WTC11 (cell line): ENCODE results near the gene FAM136A. TPM values are rescaled to one million over a fixed set of nuclear protein-coding genes. Genes with fewer than 3 reads are reported as not detected.

Experiments
- ATAC-seq: fragments of 200-7000 bp; cut with Tn5 transposase; 2 replicates; pipeline ENCODE4 v1.10.0; 2021; ENCODE audit warnings: mild to moderate bottlenecking, moderate library complexity
- CTCF ChIA-PET: fragments of 300-600 bp; sonication (Branson Sonifier 250); formaldehyde crosslinking; loops from one replicate; lab custom pipeline; 2021; ENCODE audit warnings: antibody characterized with exemption; lab: Charles Lee
- POLR2A ChIA-PET: fragments of 350-600 bp; sonication (Branson Sonifier 250); formaldehyde crosslinking; loops from one replicate; lab custom pipeline; 2021; ENCODE audit warnings: antibody characterized with exemption; lab: Charles Lee
- DNase-seq: peaks from one replicate; pipeline ENCODE4 v3.0.0; 2021; ENCODE audit warnings: low spot score
- H3K27ac Mint-ChIP-seq: 2 replicates; pipeline ENCODE4 v1.8.0; 2021; ENCODE audit warnings: mixed read lengths
- H3K27me3 Mint-ChIP-seq: 2 replicates; pipeline ENCODE4 v1.8.0; 2021; ENCODE audit warnings: low read depth, mild to moderate bottlenecking, moderate library complexity, mixed read lengths
- H3K36me3 Mint-ChIP-seq: 2 replicates; pipeline ENCODE4 v1.8.0; 2021; ENCODE audit warnings: mixed read lengths
- H3K4me1 Mint-ChIP-seq: 2 replicates; pipeline ENCODE4 v1.8.0; 2022; ENCODE audit warnings: mixed read lengths
- H3K4me3 Mint-ChIP-seq: 2 replicates; pipeline ENCODE4 v1.8.0; 2021; ENCODE audit warnings: mild to moderate bottlenecking, moderate library complexity, mixed read lengths
- H3K9me3 Mint-ChIP-seq: 2 replicates; pipeline ENCODE4 v1.8.0; 2021; ENCODE audit warnings: mixed read lengths
- AFF4 ChIP-seq: sonication (generic); formaldehyde crosslinking; IDR thresholded peaks from 2 replicates; pipeline ENCODE4 v1.8.1; 2023; ENCODE audit warnings: mild to moderate bottlenecking, missing genetic modification reagents, borderline replicate concordance
- ARID4B ChIP-seq: sonication (generic); formaldehyde crosslinking; IDR thresholded peaks from 2 replicates; pipeline ENCODE4 v1.8.0; 2023; ENCODE audit warnings: missing genetic modification reagents, mild to moderate bottlenecking, borderline replicate concordance
- ATF2 ChIP-seq: sonication (generic); formaldehyde crosslinking; IDR thresholded peaks from 2 replicates; pipeline ENCODE4 v1.8.1; 2022; ENCODE audit warnings: low read depth, missing genetic modification reagents, borderline replicate concordance
- CREM ChIP-seq: sonication (generic); formaldehyde crosslinking; IDR thresholded peaks from 2 replicates; pipeline ENCODE4 v1.8.1; 2022; ENCODE audit warnings: mild to moderate bottlenecking, missing genetic modification reagents, moderate library complexity
- FOXK1 ChIP-seq: sonication (generic); formaldehyde crosslinking; IDR thresholded peaks from 2 replicates; pipeline ENCODE4 v1.8.0; 2022; ENCODE audit warnings: mild to moderate bottlenecking, moderate library complexity, missing genetic modification reagents
- PRDM15 ChIP-seq: sonication (generic); formaldehyde crosslinking; IDR thresholded peaks from 2 replicates; pipeline ENCODE4 v1.8.0; 2022; ENCODE audit warnings: missing genetic modification reagents
- TEAD1 ChIP-seq: sonication (generic); formaldehyde crosslinking; IDR thresholded peaks from 2 replicates; pipeline ENCODE4 v1.8.0; 2022; ENCODE audit warnings: mild to moderate bottlenecking, missing genetic modification reagents
- TP53 ChIP-seq: sonication (generic); formaldehyde crosslinking; IDR thresholded peaks from 2 replicates; pipeline ENCODE4 v1.8.1; 2023; ENCODE audit warnings: mild to moderate bottlenecking, missing genetic modification reagents
- ZNF232 ChIP-seq: sonication (generic); formaldehyde crosslinking; IDR thresholded peaks from 2 replicates; pipeline ENCODE4 v1.8.0; 2022; ENCODE audit warnings: mild to moderate bottlenecking, missing genetic modification reagents
- ZNF281 ChIP-seq: sonication (generic); formaldehyde crosslinking; IDR thresholded peaks from 2 replicates; pipeline ENCODE4 v1.8.0; 2023; ENCODE audit warnings: mild to moderate bottlenecking, missing genetic modification reagents
- ZNF416 ChIP-seq: fragments of 250-450 bp; sonication (Bioruptor Pico); IDR thresholded peaks from 2 replicates; pipeline ENCODE4 v1.9.0; 2021; ENCODE audit warnings: mild to moderate bottlenecking, inconsistent platforms
- ZNF512 ChIP-seq: sonication (generic); formaldehyde crosslinking; IDR thresholded peaks from 2 replicates; pipeline ENCODE4 v1.8.1; 2022; ENCODE audit warnings: missing genetic modification reagents, borderline replicate concordance
- total RNA-seq: library from RNA; stranded (reverse); gene quantifications from 3 replicates; pipeline ENCODE4 v1.2.3, GENCODE V29; 2021

Gene FAM136A
- total RNA-seq, 1 experiment from 2014 or later: 83.9 TPM

GRCh38 chr2:70336552-70336951 is 34.7 kb upstream of the FAM136A start:
- Mint-ChIP-seq H3K9me3 (no peaks in the 10 kb centered on the region), H3K4me1 (no peaks in the 10 kb centered on the region), H3K27me3 (peaks cover 37% of the 10 kb centered on the region), H3K4me3 (no peak overlapping the region)
- no peak for DNase-seq
- TF ChIP-seq ZNF512 (CRISPR knock-in tag) (no peak), PRDM15 (CRISPR knock-in tag) (no peak), ZNF416 (CRISPR knock-in tag) (no peak), ATF2 (CRISPR knock-in tag) (no peak), FOXK1 (CRISPR knock-in tag) (no peak), TP53 (CRISPR knock-in tag) (no peak), ZNF232 (CRISPR knock-in tag) (no peak), ZNF281 (no peak), AFF4 (CRISPR knock-in tag) (no peak)
- TF ChIP-seq, all 79 proteins: peak for 0
- POLR2A ChIA-PET: no interaction called here
- CTCF ChIA-PET: interaction anchor here (0.7 to 1.8 kb wide), 3 partner anchors 24 to 34 kb away, joined by 3 to 13 read pairs (median 6); partner anchors contain the start of gene FAM136A
- Mint-ChIP-seq H3K36me3 (no peaks in the 10 kb centered on the region), H3K27ac (no peak overlapping the region)
- no peak for ATAC-seq

GRCh38 chr2:70331012-70331411 is 29.1 kb upstream of the FAM136A start:
- H3K4me3 Mint-ChIP-seq: no peak overlapping the region
- no peak overlapping the region for H3K27ac Mint-ChIP-seq
- ATAC-seq: no peak
- POLR2A ChIA-PET: interaction anchor here (0.6 kb wide), 1 partner anchor 55 kb away, joined by 5 read pairs; no protein-coding TSS in a partner anchor
- CTCF ChIA-PET: interaction anchor here (0.5 to 1.3 kb wide), 2 partner anchors 11 to 287 kb away, joined by 3 to 5 read pairs; no protein-coding TSS in a partner anchor
- DNase-seq: no peak
- H3K36me3 Mint-ChIP-seq: no peaks in the 10 kb centered on the region
- peaks cover 8% of the 10 kb centered on the region; the same call in 1 of the 2 replicates for H3K4me1 Mint-ChIP-seq
- peaks cover 35% of the 10 kb centered on the region for H3K27me3 Mint-ChIP-seq
- no peaks in the 10 kb centered on the region for H3K9me3 Mint-ChIP-seq
- TF ChIP-seq TEAD1 (no peak), CREM (CRISPR knock-in tag) (no peak), ARID4B (CRISPR knock-in tag) (no peak)
